Stromal cell of bone marrow (primary cell): Measurements from ENCODE around the gene NUDT9.
"Not testable (repeated sequence)": the region's sequence is repeated elsewhere in the genome, so short reads cannot be mapped to it uniquely, and the experiment has no call there.

Experiments
- DNase-seq: peaks from one replicate; pipeline ENCODE4 v3.0.0-alpha.2; 2012; ENCODE audit warnings: low read depth

Gene NUDT9

GRCh38 chr4:87409420-87409939, 12.9 kb upstream of the NUDT9 start:
- DNase-seq, result no peak

GRCh38 chr4:87410157-87410556, 12.2 kb upstream of the NUDT9 start:
- no peak for DNase-seq

- no peak for DNase-seq
Measured at GRCh38 chr4:87410679-87411078, 11.7 kb upstream of the NUDT9 start.

- no peak for DNase-seq
Measured at GRCh38 chr4:87414816-87415215, 7.6 kb upstream of the NUDT9 start.

GRCh38 chr4:87416965-87417364, 5.4 kb upstream of the NUDT9 start:
- no peak for DNase-seq

GRCh38 chr4:87418410-87418809, 4.0 kb upstream of the NUDT9 start:
- not testable (repeated sequence) for DNase-seq

- no peak for DNase-seq
Measured at GRCh38 chr4:87419578-87420249, 2.7 kb upstream of the NUDT9 start.

GRCh38 chr4:87420276-87420830, 2.0 kb upstream of the NUDT9 start:
- no peak for DNase-seq

- DNase-seq, result no peak
Measured at GRCh38 chr4:87423317-87424098, 1.1 kb downstream of the NUDT9 start.

- not testable (repeated sequence) for DNase-seq
Measured at GRCh38 chr4:87424099-87424543, 1.7 kb downstream of the NUDT9 start.

- DNase-seq, result no peak
Measured at GRCh38 chr4:87425711-87426110, 3.3 kb downstream of the NUDT9 start.

GRCh38 chr4:87426865-87427517, 4.6 kb downstream of the NUDT9 start:
- no peak for DNase-seq

GRCh38 chr4:87427518-87427868, 5.1 kb downstream of the NUDT9 start:
- no peak for DNase-seq

GRCh38 chr4:87428979-87429378, 6.6 kb downstream of the NUDT9 start:
- no peak for DNase-seq

- DNase-seq, result no peak
Measured at GRCh38 chr4:87430038-87430437, 7.7 kb downstream of the NUDT9 start.

- no peak for DNase-seq
Measured at GRCh38 chr4:87433342-87433741, 11.0 kb downstream of the NUDT9 start.

GRCh38 chr4:87442889-87443288, 20.5 kb downstream of the NUDT9 start:
- DNase-seq, result no peak

GRCh38 chr4:87444741-87445140, 22.4 kb downstream of the NUDT9 start:
- DNase-seq, result no peak

GRCh38 chr4:87445964-87446363, 23.6 kb downstream of the NUDT9 start:
- DNase-seq, result no peak

GRCh38 chr4:87446375-87446774, 24.0 kb downstream of the NUDT9 start:
- DNase-seq, result not testable (repeated sequence)

- no peak for DNase-seq
Measured at GRCh38 chr4:87451537-87451936, 29.2 kb downstream of the NUDT9 start.

- DNase-seq, result no peak
Measured at GRCh38 chr4:87458913-87459312, 36.5 kb downstream of the NUDT9 start.

GRCh38 chr4:87461281-87461700, 38.9 kb downstream of the NUDT9 start:
- no peak for DNase-seq
